SU-DHL-6 (cell line): ENCODE results near the gene MBLAC1.

Source experiments
- H2AFZ ChIP-seq: fragments of 200-600 bp; sonication (generic); 2 replicates; pipeline ENCODE4 v1.6.1; 2014; ENCODE audit warnings: low read depth, mild to moderate bottlenecking, moderate library complexity, mixed read lengths, antibody characterized with exemption, low read length; ENCODE audit not compliant: severe bottlenecking
- H3F3A ChIP-seq: fragments of 200-600 bp; shearing (Covaris generic); 2 replicates; pipeline ENCODE4 v1.6.0; 2016; ENCODE audit warnings: antibody characterized with exemption, mild to moderate bottlenecking; ENCODE audit not compliant: insufficient read depth
- H3K27ac ChIP-seq: fragments of 200-600 bp; sonication (generic); 2 replicates; pipeline ENCODE4 v1.5.1; 2016; ENCODE audit warnings: low read depth, mild to moderate bottlenecking, low read length, moderate library complexity, mixed read lengths
- H3K27me3 ChIP-seq: fragments of 200-600 bp; sonication (generic), shearing (Covaris generic); 2 replicates; pipeline ENCODE4 v1.6.0; 2014; ENCODE audit warnings: mild to moderate bottlenecking, low read length
- H3K36me3 ChIP-seq: fragments of 200-600 bp; sonication (generic); 2 replicates; pipeline ENCODE4 v1.6.1; 2014; ENCODE audit warnings: mild to moderate bottlenecking, low read length, mixed read lengths
- H3K4me2 ChIP-seq: fragments of 300-600, 200-600 bp; shearing (Covaris generic), sonication (generic); 2 replicates; pipeline ENCODE4 v1.6.0; 2014; ENCODE audit warnings: low read length, low read depth, mild to moderate bottlenecking; ENCODE audit not compliant: poor library complexity, severe bottlenecking
- H3K4me3 ChIP-seq: fragments of 200-600 bp; sonication (generic); 2 replicates; pipeline ENCODE4 v1.5.1; 2014; ENCODE audit warnings: antibody characterized with exemption, low read length, mild to moderate bottlenecking, mixed read lengths; ENCODE audit not compliant: insufficient read depth, poor library complexity, severe bottlenecking
- H3K79me2 ChIP-seq: fragments of 200-600 bp; sonication (generic); 2 replicates; pipeline ENCODE4 v1.6.1; 2014; ENCODE audit warnings: mild to moderate bottlenecking, low read length, moderate library complexity; ENCODE audit not compliant: insufficient read depth
- H3K9ac ChIP-seq: fragments of 200-600 bp; sonication (generic); 2 replicates; pipeline ENCODE4 v1.7.0; 2014; ENCODE audit warnings: mild to moderate bottlenecking, low read length
- H3K9me2 ChIP-seq: fragments of 200-600 bp; sonication (generic); replicated peaks from 2 replicates; pipeline ENCODE4 v1.6.1; 2014; ENCODE audit warnings: low read length; ENCODE audit not compliant: insufficient read depth
- H3K9me3 ChIP-seq: fragments of 200-600 bp; sonication (generic); 2 replicates; pipeline ENCODE4 v1.6.1; 2014; ENCODE audit warnings: low read length, mixed read lengths; ENCODE audit not compliant: insufficient read depth
- H4K20me1 ChIP-seq: fragments of 200-600 bp; sonication (generic); 2 replicates; pipeline ENCODE4 v1.6.1; 2014; ENCODE audit warnings: low read depth, mild to moderate bottlenecking, antibody characterized with exemption, low read length, moderate library complexity, mixed read lengths
- EZH2phosphoT487 ChIP-seq: fragments of 200-600 bp; sonication (generic), shearing (Covaris generic); conservative IDR thresholded peaks from 2 replicates; pipeline ENCODE4 v1.6.1; 2018; ENCODE audit warnings: mild to moderate bottlenecking, antibody characterized with exemption, low read length, moderate library complexity, mixed read lengths
- TF ChIP-seq, protein P1 (sequence below): fragments of 200-600 bp; sonication (generic); IDR thresholded peaks from one replicate; pipeline ENCODE4 v1.5.1; 2017; ENCODE audit warnings: antibody characterized with exemption, mild to moderate bottlenecking, low read length, moderate library complexity; ENCODE audit not compliant: insufficient read depth, poor library complexity, severe bottlenecking

MBLAC1 gene

DNA sequence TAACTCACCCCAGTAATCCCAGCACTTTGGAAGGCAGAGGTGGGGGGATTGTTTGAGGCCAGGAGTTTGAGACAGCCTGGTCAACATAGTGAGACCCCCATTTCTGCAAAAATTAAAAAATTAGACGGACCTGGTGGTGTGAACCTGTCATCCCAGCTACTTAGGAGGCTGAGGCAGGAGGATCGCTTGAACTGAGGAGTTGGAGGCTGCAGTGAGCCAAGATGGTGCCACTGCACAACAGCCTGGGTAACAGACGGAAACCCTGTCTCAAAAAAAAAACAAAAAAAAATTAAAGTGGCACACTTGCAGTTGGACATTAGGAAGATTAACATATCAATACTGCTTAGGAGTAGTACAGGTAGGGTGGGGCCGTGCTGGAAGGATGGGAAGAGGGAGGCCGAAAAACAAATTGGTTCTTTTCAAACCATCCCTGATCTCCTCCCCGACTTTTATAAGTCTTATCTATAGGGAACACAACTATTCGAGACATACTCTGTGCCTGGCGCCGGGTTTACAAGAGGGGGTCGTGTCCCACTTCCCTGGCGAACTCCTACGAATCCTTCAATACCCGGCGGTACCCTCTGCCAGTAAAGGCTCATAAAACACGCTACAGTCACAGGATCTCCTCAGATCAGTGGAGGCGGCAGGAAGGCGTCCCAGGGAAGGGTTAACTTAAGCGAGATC is 8.2 kb upstream of the MBLAC1 start:
- Histone ChIP-seq H3F3A (peaks cover 11% of the 10 kb centered on the region), H4K20me1 (no peaks in the 10 kb centered on the region)

DNA sequence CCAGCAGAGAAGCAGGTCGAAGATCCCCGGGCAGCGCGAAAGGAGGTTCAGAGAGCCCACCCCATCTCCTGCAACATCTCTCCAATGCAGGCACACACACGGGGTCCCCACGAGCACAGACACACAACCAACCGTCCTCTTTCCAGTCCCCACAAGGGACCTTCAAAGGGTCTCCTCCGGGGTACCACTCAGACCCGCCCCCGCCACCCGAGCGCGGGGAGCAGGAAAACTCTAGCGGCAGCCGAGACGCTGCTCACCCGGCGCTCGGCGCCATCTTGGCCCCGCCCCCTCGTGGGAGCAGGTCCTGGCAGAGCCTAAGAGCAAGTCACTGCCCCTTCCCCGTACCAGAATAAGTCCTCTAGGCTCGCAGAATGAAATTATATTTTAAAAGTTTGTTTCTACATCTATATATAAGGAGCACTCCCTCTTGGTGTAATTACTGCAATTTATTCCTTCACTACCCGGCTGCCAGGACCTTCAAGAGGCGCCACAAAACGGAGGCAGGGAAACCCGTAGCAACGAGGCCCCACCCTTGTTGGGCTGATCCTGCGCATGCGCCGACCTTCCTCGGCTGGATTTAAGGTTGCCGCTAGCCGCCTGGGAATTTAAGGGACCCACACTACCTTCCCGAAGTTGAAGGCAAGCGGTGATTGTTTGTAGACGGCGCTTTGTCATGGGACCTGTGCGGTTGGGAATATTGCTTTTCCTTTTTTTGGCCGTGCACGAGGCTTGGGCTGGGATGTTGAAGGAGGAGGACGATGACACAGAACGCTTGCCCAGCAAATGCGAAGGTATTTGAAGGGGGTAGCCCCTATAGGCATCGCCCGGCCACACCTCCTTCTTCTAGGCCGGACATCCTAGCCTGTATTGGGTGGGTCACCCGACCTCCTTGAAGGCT is 7.4 kb upstream of the MBLAC1 start, which contains the start of the genes CNPY4 and TAF6:
CNPY4 (plus strand) TSS at position 563 of the 898 bp plus-strand sequence; CDS start at position 674, 111 bp downstream.
TAF6 (minus strand) TSS at position 287 of the 898 bp plus-strand sequence. CDS start 5,149 bp downstream, outside the sequence.
- Histone ChIP-seq H3F3A (peaks cover 14% of the 10 kb centered on the region), H2AFZ (peak within 1 kb of the TSS; percentile 52), H3K9ac (peak within 1 kb of the TSS; percentile 79), H3K4me2 (peak within 1 kb of the TSS; percentile 73), H3K27ac (peak within 1 kb of the TSS; percentile 69), H4K20me1 (no peaks in the 10 kb centered on the region), H3K9me3 (no peaks in the 10 kb centered on the region), H3K27me3 (no peaks in the 10 kb centered on the region), H3K36me3 (no peaks in the 10 kb centered on the region), H3K79me2 (peaks cover 9% of the 10 kb centered on the region), H3K9me2 (no peaks in the 10 kb centered on the region), H3K4me3 (peak within 1 kb of the TSS; percentile 98)
- no peak for TF ChIP-seq EZH2phosphoT487
- TF ChIP-seq, protein P1, sequence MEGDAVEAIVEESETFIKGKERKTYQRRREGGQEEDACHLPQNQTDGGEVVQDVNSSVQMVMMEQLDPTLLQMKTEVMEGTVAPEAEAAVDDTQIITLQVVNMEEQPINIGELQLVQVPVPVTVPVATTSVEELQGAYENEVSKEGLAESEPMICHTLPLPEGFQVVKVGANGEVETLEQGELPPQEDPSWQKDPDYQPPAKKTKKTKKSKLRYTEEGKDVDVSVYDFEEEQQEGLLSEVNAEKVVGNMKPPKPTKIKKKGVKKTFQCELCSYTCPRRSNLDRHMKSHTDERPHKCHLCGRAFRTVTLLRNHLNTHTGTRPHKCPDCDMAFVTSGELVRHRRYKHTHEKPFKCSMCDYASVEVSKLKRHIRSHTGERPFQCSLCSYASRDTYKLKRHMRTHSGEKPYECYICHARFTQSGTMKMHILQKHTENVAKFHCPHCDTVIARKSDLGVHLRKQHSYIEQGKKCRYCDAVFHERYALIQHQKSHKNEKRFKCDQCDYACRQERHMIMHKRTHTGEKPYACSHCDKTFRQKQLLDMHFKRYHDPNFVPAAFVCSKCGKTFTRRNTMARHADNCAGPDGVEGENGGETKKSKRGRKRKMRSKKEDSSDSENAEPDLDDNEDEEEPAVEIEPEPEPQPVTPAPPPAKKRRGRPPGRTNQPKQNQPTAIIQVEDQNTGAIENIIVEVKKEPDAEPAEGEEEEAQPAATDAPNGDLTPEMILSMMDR, result no peak

More for the DNA sequence above, 8.2 kb upstream of the MBLAC1 start:
- H3K79me2 ChIP-seq, result peaks cover 9% of the 10 kb centered on the region
- no peaks in the 10 kb centered on the region for H3K9me2 ChIP-seq
- no peak for TF ChIP-seq EZH2phosphoT487
- TF ChIP-seq, protein P1, result no peak
- peak overlapping the region; percentile 79 for H3K9ac ChIP-seq
- H3K27ac ChIP-seq, result peak overlapping the region; percentile 69
- H3K9me3 ChIP-seq, result no peaks in the 10 kb centered on the region
- peak overlapping the region; percentile 98 for H3K4me3 ChIP-seq
- no peaks in the 10 kb centered on the region for H3K27me3 ChIP-seq
- H3K4me2 ChIP-seq, result peak overlapping the region; percentile 73
- peak overlapping the region; percentile 52 for H2AFZ ChIP-seq
- no peaks in the 10 kb centered on the region for H3K36me3 ChIP-seq

DNA sequence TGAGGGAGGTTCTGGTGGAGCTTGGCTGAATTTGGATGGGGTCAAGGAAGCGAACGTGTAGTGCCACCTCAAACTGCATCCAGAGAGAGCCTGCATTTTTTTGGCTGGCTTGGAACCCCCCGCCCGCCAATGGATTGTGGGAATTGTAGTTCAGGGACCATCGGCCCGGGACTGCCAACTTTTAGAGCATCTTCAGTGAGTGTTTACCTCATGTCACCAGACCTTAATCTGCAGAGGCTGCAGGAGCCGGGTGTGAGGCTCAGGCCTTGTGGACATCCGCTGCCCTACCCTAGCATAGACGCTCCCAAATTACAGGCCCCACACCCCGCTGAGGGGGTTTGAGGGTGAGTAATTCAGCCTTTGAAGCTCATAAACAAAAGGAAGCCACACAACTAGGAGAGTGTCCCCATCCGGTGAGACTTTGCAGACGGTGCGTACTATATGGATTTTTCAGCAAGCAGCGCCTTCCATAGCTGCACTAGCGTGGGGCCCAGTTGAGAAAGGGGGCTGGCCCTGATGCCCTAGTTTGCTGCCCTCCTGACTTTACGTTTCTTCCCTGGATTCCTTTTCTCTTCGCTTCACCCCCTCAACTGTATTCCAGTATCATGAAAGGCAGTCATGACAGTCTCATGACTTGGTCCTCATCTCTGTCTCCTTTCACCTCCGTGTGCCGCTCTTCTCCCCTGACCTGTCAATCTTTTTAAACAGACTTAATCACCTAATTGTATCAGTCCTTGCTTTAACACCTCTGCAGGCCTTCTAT is 6.6 kb upstream of the MBLAC1 start:
- Histone ChIP-seq H2AFZ (peak overlapping the region; percentile 52), H4K20me1 (no peaks in the 10 kb centered on the region), H3K79me2 (peaks cover 12% of the 10 kb centered on the region), H3K27ac (peak overlapping the region; percentile 69), H3F3A (peaks cover 20% of the 10 kb centered on the region), H3K9ac (peak overlapping the region; percentile 79), H3K9me3 (no peaks in the 10 kb centered on the region), H3K9me2 (no peaks in the 10 kb centered on the region), H3K4me2 (peak overlapping the region; percentile 73), H3K4me3 (peak overlapping the region; percentile 98), H3K36me3 (no peaks in the 10 kb centered on the region), H3K27me3 (no peaks in the 10 kb centered on the region)
- TF ChIP-seq, protein P1, result no peak
